CD1c-positive myeloid dendritic cell (primary cell): Measurements from ENCODE around the gene DPPA5.
"Not testable (repeated sequence)": the region's sequence is repeated elsewhere in the genome, so short reads cannot be mapped to it uniquely, and the experiment has no call there.

ENCODE experiments used
- DNase-seq: peaks from one replicate; pipeline ENCODE4 v3.0.0-alpha.2; 2016; ENCODE audit errors: extremely low spot score

Gene DPPA5

GRCh38 chr6:73364121-73364520 is 10.0 kb upstream of the DPPA5 start:
- DNase-seq, result no peak

GRCh38 chr6:73363537-73363875 is 9.4 kb upstream of the DPPA5 start:
- DNase-seq, result no peak

- DNase-seq, result no peak
These were observed 8.9 kb upstream of the DPPA5 start for GRCh38 chr6:73362869-73363536.

DNA sequence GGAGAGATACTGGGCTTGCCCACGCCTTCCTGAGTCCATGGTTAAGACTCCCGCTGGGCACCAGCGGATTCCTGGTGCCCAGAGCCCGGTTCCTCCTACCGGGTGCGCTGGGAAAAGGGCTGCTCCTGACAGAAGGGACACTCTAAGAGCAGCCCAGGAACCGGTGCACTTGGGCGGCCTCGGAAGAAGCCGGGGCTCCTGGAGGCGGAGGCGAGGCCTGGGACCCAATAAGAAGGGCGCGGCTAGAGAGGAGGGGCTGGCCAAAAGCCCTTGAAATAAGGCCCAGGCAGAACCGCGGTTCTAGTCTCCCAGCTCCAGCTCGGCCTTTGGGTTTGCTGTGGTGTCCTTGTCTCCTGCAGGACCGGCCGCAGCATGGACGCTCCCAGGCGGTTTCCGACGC is 8.3 kb upstream of the DPPA5 start, which contains the start of gene KHDC3L:
Gene KHDC3L (plus strand): TSS at position 301 of the 400 bp plus-strand sequence. CDS start 72 bp downstream, at position 373.
- no peak for DNase-seq

GRCh38 chr6:73349311-73349710 is 4.8 kb downstream of the DPPA5 start:
- DNase-seq, result no peak

DNA sequence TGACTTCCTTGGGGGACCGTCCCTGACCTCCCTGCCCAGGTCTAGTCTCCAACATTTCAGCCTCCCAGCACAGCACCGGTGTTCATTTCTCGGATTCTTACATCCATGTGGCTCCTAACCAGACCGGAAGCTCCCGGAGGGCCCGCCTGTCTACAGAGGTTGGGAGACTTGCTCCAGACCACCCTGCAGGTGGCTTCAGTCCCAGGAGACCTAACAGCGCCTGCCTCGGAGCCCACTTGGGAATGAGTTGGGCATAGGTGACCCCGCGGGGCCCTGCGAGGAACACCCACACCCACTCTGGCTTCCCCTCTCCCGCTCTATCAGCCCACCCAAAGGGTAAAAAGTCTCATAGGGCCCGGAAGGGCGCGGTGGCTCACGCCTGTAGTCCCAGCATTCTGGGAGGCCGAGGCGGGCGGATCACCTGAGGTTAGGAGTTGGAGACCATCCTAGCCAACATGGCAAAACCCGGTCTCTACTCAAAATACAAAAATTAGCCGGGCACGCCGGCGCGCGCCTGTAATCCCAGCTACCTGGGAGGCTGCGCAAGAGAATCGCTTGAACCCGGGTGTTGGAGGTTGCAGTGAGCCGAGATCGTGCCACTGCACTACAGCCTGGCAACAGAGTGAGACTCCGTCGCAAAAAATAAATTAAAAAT is 5.4 kb downstream of the DPPA5 start:
- no peak for DNase-seq

DNA sequence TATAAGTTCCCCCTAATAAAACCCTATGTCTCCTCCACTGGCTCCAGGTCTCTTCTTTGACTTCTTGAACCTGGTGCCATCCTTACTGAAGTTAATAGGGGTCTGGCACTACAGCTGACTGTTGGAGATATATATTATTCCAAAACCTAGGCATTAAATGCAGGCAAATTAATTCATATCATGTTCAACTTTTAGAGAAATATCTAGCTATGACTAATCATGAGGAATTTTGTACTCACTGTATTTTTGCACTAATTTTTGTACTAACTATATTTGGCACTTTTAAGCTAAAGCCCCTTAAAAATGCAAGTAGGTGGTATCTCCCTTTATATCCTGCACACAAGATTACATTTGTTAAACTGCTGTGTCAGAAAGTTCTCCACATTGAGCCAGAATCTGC is 10.9 kb downstream of the DPPA5 start:
- DNase-seq, result no peak

DNA sequence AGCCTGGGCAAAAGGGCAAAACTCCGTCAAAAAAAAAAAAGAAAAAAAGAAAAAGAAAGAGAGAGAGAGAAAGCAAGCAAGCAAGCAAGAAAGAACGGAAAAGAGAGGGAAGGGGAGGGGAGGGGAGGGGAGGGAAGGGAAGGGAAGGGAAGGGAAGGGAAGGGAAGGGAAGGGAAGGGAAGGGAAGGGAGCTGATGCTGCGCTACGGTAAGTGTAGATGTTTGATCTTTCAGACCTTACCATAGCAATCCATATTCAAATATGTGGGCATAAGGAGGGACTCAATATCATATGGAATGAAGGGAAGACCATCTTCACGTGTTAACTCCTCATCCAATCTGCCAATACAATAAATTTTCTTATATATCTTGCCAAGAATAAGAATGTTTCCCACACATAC is 11.9 kb downstream of the DPPA5 start:
- no peak for DNase-seq

DNA sequence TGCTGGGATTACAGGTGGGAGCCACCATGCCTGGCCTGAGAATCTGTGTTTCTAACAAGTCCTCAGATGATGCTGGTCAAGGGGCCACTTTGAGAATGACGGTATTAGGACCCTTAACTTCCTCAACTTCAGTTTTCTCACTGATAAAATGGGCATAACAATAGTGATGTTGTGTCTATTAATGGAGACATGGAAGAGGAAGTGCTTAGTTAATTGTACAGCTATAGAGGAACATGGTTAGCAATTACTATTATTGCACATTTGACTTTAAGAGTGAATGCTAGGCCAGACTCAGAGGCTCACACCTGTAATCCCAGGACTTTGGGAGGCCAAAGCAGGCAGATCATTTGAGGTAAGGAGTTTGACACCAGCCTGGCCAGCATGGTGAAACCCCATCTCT is 12.7 kb downstream of the DPPA5 start:
- no peak for DNase-seq

GRCh38 chr6:73340048-73340447 is 14.0 kb downstream of the DPPA5 start:
- no peak for DNase-seq

- DNase-seq, result no peak
These were observed 14.7 kb downstream of the DPPA5 start for GRCh38 chr6:73339340-73339739.

DNA sequence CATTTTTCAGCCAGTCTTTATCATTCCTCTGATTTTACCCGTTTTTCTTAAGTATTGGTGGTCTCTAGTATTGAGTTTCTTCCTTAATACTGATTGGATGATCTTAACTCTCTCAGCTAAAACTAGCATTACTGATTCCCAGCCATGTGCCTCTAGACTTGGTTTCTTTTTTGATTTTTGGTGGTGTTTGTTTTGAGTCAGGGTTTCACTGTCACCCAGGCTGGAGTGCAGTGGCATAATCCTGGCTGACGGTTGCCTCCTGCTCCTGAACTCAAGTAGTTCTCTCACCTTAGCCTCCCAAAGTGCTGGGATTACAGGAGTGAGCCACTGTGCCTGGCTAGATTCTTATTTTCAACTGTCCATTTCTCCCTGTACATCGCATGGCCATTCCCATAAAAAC is 24.9 kb downstream of the DPPA5 start:
- no peak for DNase-seq

GRCh38 chr6:73328790-73329189 is 25.3 kb downstream of the DPPA5 start:
- DNase-seq, result no peak

- DNase-seq, result no peak
These were observed 28.4 kb downstream of the DPPA5 start for GRCh38 chr6:73325656-73326055.

DNA sequence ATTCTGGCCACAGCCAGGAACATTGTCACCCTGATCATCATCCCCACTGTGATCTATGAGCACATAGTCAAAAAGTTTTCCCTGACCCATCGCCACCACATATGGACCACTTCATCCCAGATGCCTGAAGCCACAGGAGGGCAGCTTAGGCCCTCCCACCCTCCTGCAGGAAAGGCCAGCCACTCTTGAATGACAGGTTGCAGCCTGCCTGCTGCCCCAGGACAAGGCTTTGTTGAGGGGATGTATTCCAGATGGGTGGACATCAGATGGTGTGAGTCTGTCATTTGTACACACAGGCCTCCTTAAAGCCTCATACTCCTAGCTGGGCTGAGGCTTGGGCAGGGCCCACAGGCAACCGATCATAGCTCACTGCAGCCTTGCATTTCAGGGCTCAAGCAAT is 30.8 kb downstream of the DPPA5 start:
- no peak for DNase-seq

GRCh38 chr6:73314577-73315492 is 39.2 kb downstream of the DPPA5 start:
- DNase-seq, result no peak

DNA sequence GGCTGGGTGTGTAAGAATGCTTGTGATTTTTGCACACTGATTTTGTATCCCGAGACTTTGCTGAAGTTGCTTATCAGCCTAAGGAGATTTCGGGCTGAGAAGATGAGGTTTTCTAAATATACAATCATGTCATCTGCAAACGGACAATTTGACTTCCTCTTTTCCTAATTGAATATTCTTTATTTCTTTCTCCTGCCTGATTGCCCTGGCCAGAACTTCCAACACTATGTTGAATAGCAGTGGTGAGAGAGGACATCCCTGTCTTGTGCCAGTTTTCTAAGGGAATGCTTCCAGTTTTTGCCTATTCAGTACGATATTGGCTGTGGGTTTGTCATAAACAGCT is 43.6 kb downstream of the DPPA5 start:
- DNase-seq, result not testable (repeated sequence)

DNA sequence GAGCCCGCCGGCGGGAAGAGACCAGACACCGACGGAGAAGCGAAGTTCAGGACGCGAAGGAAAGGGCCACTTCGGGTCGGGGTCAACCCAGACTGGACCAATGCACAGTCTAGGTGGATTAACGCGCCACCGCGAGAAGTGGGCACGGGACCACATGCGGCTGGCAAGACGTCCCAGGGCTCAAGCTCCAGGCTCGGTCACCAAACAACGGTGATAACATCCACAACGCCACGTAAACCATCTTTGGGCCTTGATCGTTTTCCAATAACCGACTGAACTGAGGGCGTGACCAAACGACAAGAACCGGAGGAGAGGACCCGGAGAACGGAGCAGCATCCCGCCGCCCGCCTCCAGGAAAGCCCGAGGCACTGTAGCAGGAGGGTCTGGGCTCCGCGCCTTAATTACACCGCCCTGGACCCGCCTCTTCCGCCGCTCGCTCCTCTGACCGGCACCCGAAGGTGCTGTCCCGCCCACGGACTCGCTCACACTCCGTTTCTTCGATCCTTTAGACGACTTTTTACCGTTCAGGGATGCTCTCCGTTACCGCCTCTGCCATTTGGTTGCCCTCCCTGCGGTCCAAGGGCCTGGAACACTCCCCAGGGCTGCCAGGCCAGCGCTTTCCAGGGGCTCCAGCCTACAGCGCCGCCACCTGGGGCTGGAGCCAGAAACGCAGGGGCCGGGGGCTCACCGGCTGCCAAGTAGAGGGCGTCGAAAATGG is 44.1 kb downstream of the DPPA5 start:
- peak; percentile 41 for DNase-seq

- no peak for DNase-seq
These were observed 44.6 kb downstream of the DPPA5 start for GRCh38 chr6:73309535-73309784.

- DNase-seq, result no peak
These were observed 45.2 kb downstream of the DPPA5 start for GRCh38 chr6:73308712-73309534.

- DNase-seq, result not testable (repeated sequence)
These were observed 50.3 kb downstream of the DPPA5 start for GRCh38 chr6:73303773-73304172.
